Mucosa of rectum (tissue), 2 donors: ENCODE results near the gene IL9R.
"Not testable (repeated sequence)": the region's sequence is repeated elsewhere in the genome, so short reads cannot be mapped to it uniquely, and the experiment has no call there.

ENCODE experiments used
- H3K27ac ChIP-seq, 2 donors: one replicate each; pipeline ENCODE4 v1.7.0; 2013; ENCODE audit warnings: inconsistent platforms in 2 of 2, low read depth in 2 of 2, low read length in 2 of 2
- H3K27me3 ChIP-seq, 2 donors: one replicate each; pipeline ENCODE4 v1.7.0; 2013; ENCODE audit warnings: low read length in 2 of 2; ENCODE audit not compliant: control insufficient read depth in 2 of 2, insufficient read depth in 2 of 2
- H3K36me3 ChIP-seq, 2 donors: one replicate each; pipeline ENCODE4 v1.7.0; 2013; ENCODE audit warnings: low read length in 2 of 2; ENCODE audit not compliant: control insufficient read depth in 2 of 2, insufficient read depth in 2 of 2
- H3K4me1 ChIP-seq, 2 donors: one replicate each; pipeline ENCODE4 v1.7.0; 2013; ENCODE audit warnings: low read length in 2 of 2, mild to moderate bottlenecking in 1 of 2; ENCODE audit not compliant: control insufficient read depth in 2 of 2, insufficient read depth in 2 of 2
- H3K4me3 ChIP-seq, 2 donors: one replicate each; pipeline ENCODE4 v1.7.0; 2013; ENCODE audit warnings: low read length in 2 of 2
- H3K9ac ChIP-seq, 2 donors: one replicate each; pipeline ENCODE4 v1.7.0; 2013; ENCODE audit warnings: low read length in 2 of 2, low read depth in 1 of 2, mild to moderate bottlenecking in 1 of 2
- H3K9me3 ChIP-seq, 2 donors: one replicate each; pipeline ENCODE4 v1.7.0; 2013; ENCODE audit warnings: low read length in 2 of 2; ENCODE audit not compliant: control insufficient read depth in 2 of 2
- donor health status: healthy.
- donor health status: Normal muscosa, but diverticular disease.

IL9R gene

DNA sequence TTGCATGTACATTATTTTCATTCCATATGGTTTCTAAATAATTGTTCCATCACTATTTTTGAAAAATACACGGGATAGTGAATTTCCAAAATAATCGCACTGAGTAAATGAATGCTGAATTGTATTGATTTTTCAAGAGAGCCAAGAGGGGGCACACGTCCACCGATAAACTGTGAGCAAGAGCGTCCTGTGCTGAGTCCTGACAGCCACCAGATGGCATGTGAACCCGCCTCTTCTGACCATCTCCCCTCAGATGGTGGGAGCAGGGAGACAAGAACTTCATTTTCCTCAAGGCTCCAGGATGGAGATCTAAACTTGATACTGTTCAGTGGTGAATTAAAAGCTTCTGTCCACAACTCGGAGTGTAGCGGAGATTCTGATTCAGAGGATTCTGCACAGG, 30.6 kb upstream of the IL9R start:
- no peaks in the 10 kb centered on the region for H3K9me3 ChIP-seq
- no peaks in the 10 kb centered on the region for H3K27me3 ChIP-seq
- no peak overlapping the region for H3K27ac ChIP-seq
- no peak overlapping the region for H3K4me3 ChIP-seq
- H3K4me1 ChIP-seq = no peaks in the 10 kb centered on the region
- H3K9ac ChIP-seq = no peak overlapping the region
- no peaks in the 10 kb centered on the region for H3K36me3 ChIP-seq

DNA sequence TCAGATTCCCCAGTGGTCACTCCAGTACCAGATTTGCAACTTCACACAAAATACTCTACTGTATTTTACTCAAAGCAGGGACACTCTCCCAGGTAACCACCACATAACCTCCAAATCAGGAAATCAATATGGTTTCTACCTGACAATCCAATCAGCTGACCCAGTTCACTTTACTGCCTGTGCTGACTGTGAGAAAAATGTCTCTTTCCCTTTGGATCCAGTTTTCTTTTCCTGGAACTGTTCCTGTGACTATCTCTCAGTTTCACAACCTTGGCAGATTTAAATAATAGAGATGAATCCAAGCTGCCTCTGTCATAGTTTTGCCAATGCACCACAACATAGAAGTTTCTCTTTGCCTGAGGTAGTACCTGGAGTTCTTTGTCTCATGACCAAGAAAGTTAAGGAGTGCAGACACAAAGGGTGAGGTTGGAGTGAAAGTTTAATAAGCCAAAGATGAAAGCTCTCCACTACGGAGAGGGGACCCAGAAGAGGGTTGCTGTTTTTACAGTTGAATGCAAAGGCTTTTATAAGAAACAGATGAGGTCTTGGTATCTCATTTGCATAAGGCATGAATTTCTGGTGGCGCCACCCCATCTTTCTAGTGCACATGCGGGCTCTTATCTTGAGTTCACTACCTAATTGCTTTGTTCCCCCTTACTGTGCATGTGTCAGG, 29.7 kb upstream of the IL9R start:
- Histone ChIP-seq H3K4me3 (no peak overlapping the region), H3K27ac (no peak overlapping the region), H3K36me3 (no peaks in the 10 kb centered on the region), H3K9me3 (no peaks in the 10 kb centered on the region), H3K9ac (no peak overlapping the region), H3K27me3 (no peaks in the 10 kb centered on the region), H3K4me1 (no peaks in the 10 kb centered on the region)

- no peak overlapping the region for H3K27ac ChIP-seq
Observed at GRCh38 chrX:155968326-155968661, 29.2 kb upstream of the IL9R start.

DNA sequence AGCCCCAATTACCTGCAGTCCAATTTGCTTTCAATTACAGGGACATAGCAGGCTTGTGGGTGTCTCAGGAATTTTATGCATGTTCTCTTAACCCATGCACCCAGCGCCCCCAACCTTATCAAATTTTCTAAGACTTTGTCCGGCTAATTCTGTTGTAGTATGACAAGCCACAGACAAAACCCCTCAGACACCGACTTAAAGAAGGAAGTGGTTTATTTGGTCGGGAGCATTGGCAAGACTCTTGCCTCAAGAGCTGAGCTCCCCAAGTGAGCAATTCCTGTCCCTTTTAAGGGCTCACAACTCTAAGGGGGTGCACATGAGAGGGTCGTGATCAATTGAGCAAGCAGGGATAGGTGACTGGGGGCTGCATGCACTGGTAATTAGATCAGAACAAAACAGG, 28.7 kb upstream of the IL9R start:
- Histone ChIP-seq H3K4me3 (no peak overlapping the region), H3K4me1 (no peaks in the 10 kb centered on the region), H3K27ac (no peak overlapping the region), H3K9me3 (no peaks in the 10 kb centered on the region), H3K9ac (no peak overlapping the region), H3K36me3 (no peaks in the 10 kb centered on the region), H3K27me3 (no peaks in the 10 kb centered on the region)

More at GRCh38 chrX:155968326-155968661, 29.2 kb upstream of the IL9R start:
- no peaks in the 10 kb centered on the region for H3K4me1 ChIP-seq
- no peaks in the 10 kb centered on the region for H3K27me3 ChIP-seq
- no peaks in the 10 kb centered on the region for H3K36me3 ChIP-seq
- H3K9ac ChIP-seq = no peak overlapping the region
- no peak overlapping the region for H3K4me3 ChIP-seq
- H3K9me3 ChIP-seq = no peaks in the 10 kb centered on the region

GRCh38 chrX:155971658-155972057, 25.8 kb upstream of the IL9R start:
- H3K9me3 ChIP-seq, H3K9ac ChIP-seq, H3K4me1 ChIP-seq, H3K27ac ChIP-seq, H3K27me3 ChIP-seq, H3K36me3 ChIP-seq, H3K4me3 ChIP-seq: not testable (repeated sequence)

DNA sequence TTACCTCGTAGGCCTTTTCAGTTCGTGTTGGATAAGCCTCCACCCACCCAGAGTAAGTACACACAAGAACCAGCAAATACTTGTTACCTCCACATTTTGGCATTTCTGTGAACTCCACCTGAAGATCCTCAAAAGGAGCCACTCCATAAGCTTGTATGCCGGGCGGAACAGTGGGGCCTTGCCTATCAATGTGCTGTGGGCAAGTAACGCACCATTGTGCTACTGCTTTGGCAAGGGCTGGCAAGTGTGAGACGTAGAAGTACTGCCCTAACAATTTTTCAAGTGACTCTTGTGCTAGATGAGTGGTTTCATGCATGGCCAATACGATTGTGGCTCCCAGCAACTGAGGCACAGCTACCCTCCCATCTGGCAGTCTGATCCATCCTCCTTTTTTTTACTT, 25.3 kb upstream of the IL9R start:
- H3K4me3 ChIP-seq, H3K4me1 ChIP-seq, H3K9ac ChIP-seq, H3K36me3 ChIP-seq, H3K27me3 ChIP-seq, H3K27ac ChIP-seq, H3K9me3 ChIP-seq: not testable (repeated sequence)

DNA sequence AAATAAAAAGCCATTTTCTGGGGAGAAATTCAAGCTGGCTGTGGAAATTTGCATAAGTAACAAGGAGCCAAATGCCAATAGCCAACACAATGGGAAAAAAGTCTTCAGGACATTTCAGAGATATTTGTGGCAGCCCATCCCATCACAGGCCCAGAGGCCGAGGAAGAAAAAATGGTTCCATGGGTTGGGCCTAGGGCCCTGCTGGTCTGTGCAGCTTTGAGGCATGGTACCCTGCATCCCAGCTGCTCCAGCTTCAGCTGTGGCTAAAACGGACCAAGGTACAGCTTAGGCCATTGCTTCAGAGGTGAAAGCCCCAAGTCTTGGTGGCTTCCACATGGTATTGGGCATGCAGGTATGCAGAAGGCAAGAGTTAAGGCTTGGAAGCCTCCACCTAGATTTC, 14.2 kb upstream of the IL9R start:
- H3K27ac ChIP-seq = no peak overlapping the region
- H3K27me3 ChIP-seq = no peaks in the 10 kb centered on the region
- no peaks in the 10 kb centered on the region for H3K4me1 ChIP-seq
- H3K36me3 ChIP-seq = no peaks in the 10 kb centered on the region
- no peak overlapping the region for H3K9ac ChIP-seq
- H3K9me3 ChIP-seq = peaks cover 0 to 5% of the 10 kb centered on the region in 2 donors
- H3K4me3 ChIP-seq = no peak overlapping the region

- Histone ChIP-seq H3K36me3 (no peaks in the 10 kb centered on the region), H3K27ac (no peak overlapping the region), H3K9ac (no peak overlapping the region), H3K27me3 (no peaks in the 10 kb centered on the region), H3K9me3 (peaks cover 0 to 5% of the 10 kb centered on the region in 2 donors), H3K4me3 (no peak overlapping the region), H3K4me1 (no peaks in the 10 kb centered on the region)
Observed at GRCh38 chrX:155985208-155985607, 12.3 kb upstream of the IL9R start.

DNA sequence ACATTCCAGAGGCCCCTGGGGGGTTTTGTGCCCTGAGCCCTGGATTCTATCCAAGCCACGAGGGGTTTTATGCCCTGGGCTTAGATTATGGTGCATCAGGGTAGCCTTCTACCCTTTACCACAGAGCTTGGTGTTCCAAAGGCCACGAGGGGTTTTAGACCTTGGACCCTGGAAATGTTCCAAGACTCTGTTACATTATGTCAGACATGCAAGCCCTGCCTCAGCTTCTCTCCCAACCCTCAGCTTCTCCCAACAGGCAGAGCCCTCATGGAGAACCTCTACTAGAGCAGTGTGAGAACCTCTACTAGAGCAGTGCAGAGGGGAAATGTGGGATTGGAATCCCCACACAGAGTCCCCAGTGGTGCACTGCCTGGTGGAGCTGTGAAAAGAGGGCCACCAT, 10.5 kb upstream of the IL9R start:
- H3K27ac ChIP-seq, H3K27me3 ChIP-seq, H3K4me1 ChIP-seq, H3K9me3 ChIP-seq, H3K4me3 ChIP-seq, H3K36me3 ChIP-seq, H3K9ac ChIP-seq: not testable (repeated sequence)

GRCh38 chrX:155988859-155989258, 8.6 kb upstream of the IL9R start:
- Histone ChIP-seq H3K4me1 (no peaks in the 10 kb centered on the region), H3K9ac (no peak overlapping the region), H3K9me3 (no peaks in the 10 kb centered on the region), H3K27me3 (no peaks in the 10 kb centered on the region), H3K36me3 (no peaks in the 10 kb centered on the region), H3K27ac (no peak overlapping the region), H3K4me3 (no peak overlapping the region)

DNA sequence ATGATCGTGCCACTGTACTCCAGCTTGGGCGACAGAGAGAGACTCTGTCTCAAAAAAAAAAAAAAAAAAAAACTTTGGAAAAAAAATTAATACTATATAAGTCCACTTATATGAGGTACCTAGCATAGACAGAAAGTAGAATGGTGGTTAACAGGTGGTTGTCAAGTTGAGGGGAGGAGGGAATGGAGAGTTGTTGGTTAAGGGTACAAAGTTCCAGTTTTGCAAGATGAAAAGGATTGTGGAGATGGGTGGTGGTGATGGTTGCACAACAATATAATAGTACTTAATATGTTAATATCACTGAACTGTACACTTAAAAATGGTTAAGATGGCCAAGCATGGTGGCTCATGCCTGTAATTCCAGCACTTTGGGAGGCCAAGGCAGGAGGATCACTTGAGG, 4.1 kb upstream of the IL9R start:
- no peaks in the 10 kb centered on the region for H3K27me3 ChIP-seq
- no peaks in the 10 kb centered on the region for H3K36me3 ChIP-seq
- H3K9me3 ChIP-seq = no peaks in the 10 kb centered on the region
- no peak overlapping the region for H3K27ac ChIP-seq
- no peaks in the 10 kb centered on the region for H3K4me1 ChIP-seq
- no peak overlapping the region for H3K4me3 ChIP-seq
- no peak overlapping the region for H3K9ac ChIP-seq
